ENCODE data around the gene ACBD3. TPM values are rescaled to one million over a fixed set of nuclear protein-coding genes. Genes with fewer than 3 reads are reported as not detected.

The ACBD3 gene
- total RNA-seq, 1 experiment from 2014 or later, result 49.6 TPM

- DNase-seq (ENCODE audit: low read depth), result no peak
Observed at GRCh38 chr1:226134170-226135058, 52.1 kb downstream of the ACBD3 start.

DNA sequence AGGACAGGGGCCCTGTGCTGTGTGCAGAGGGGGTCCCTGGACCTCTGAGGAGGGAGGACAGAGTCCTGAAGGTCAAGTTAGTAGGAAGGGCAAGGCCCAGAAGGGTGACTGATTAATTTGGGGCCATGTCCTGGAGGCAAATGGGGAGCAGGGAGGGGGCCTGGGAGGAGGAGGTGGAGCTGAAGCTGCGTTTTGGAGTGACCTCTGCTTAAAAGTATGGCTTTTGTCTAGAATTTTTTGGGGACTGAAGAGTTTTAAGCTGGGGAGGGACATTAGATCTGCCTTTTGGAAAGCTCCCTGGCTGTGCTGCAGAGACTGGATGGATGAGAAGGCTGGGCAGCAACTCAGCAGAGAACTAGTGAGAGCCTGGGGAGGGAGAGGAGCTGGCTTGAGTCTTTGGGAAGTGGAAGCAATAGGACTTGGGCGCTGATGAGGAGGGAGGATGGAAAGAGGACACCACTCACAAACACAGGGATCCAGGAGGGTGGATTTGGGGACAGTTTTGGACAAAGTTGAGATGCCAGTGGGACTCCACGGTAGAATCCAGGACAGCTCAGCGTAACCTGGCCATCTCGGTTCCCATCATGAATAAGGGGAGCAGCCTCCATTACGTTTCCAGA lies 52.9 kb downstream of the ACBD3 start:
- DNase-seq (ENCODE audit: low read depth), result no peak

GRCh38 chr1:226132728-226133503 lies 53.6 kb downstream of the ACBD3 start:
- no peak for DNase-seq (ENCODE audit: low read depth)

- no peak for DNase-seq (ENCODE audit: low read depth)
Observed at GRCh38 chr1:226131639-226132038, 54.9 kb downstream of the ACBD3 start.

DNA sequence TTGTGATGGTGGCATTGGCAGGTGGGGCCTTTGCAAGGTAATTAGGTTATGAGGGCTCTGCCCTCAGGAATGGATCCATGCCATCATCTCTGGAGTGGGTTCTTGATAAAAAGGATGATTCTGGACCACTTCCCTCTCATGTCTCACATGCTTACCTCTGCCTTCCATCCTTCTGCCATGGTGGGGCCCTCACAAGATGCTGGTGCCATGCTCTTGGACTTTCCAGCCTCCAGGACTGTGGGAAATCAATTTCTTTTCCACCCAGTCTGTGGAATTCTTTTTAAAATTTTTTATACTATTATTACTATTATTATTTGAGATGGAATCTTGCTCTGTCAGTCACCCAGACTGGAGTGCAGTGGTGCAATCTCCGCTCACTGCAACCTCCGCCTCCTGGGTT lies 57.3 kb downstream of the ACBD3 start:
- no peak for DNase-seq (ENCODE audit: low read depth)

GRCh38 chr1:226128487-226129075 lies 58.0 kb downstream of the ACBD3 start:
- peak; percentile 69 for DNase-seq (ENCODE audit: low read depth)

GRCh38 chr1:226126824-226127569 lies 59.5 kb downstream of the ACBD3 start:
- no peak for DNase-seq (ENCODE audit: low read depth)

- DNase-seq (ENCODE audit: low read depth), result no peak
Observed at GRCh38 chr1:226125831-226126230, 60.7 kb downstream of the ACBD3 start.

DNA sequence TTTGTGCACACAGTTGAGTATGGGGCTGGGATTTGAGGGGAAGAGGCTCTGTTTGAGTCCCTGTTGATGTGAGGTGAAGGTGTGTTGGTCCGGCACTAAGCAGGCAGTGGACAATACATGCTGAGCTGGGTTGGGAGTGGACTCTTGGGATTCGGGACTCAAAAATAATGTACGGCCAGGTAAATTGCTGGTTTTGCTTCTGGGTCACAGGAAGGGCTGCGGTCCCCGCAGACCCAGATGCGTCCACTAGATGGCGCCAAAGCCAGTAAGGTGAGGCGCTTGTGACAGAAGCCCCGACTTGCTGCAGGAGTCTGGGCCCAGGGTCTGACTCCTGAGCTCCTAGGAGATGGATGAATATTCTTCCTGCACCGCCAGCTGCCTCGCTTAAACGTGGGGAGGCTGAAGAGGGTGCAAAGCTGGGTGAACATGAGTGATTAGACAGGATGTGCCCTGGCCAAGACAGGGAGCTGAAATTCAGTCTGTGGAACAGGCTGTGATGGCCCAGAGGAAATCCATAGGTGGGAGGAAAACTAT lies 61.4 kb downstream of the ACBD3 start:
- DNase-seq (ENCODE audit: low read depth), result peak; percentile 56

GRCh38 chr1:226123591-226124471 lies 62.7 kb downstream of the ACBD3 start:
- no peak for DNase-seq (ENCODE audit: low read depth)

- no peak for DNase-seq (ENCODE audit: low read depth)
Observed at GRCh38 chr1:226123212-226123560, 63.4 kb downstream of the ACBD3 start.

DNA sequence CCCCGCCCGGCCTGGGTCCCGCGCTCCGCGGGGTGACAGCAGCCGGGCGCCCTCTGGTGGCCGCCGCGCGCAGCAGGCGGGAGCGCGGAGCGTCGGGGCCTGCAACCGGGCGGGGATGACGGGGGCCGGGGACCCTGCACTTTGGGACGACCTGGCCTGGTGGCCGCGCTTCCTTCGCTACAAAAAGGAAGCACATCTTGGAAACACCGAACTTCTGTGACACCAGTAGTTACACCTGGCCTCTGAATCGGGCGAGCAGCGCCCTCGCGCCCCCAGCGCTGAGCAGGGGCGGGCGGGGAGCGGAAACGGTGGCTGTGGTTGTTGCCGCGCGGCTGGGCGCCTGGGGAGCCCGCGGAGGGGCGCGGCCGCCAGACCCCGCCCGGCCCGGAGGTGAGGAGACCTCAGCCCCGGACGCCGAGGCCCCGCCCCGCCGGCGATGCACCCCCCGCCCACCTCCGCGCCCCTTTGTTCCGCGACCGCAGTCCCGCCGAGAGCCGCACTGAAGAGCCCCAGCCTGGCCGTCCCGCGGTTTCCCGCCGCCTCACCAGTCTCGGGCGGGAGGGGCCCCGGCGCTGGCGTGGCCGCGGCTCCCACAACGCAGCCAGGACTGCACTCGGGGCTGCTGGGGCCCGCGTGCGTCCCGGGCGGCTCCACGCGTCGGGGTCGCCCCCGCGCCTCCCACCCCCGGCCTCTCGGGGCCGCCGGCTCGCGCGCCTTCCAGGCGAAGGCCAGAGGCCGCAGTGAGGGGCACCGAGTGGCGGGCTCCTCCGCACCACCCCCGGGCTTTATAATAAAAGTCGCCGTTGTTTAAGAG lies 64.7 kb downstream of the ACBD3 start:
- DNase-seq (ENCODE audit: low read depth), result peak; percentile 27

DNA sequence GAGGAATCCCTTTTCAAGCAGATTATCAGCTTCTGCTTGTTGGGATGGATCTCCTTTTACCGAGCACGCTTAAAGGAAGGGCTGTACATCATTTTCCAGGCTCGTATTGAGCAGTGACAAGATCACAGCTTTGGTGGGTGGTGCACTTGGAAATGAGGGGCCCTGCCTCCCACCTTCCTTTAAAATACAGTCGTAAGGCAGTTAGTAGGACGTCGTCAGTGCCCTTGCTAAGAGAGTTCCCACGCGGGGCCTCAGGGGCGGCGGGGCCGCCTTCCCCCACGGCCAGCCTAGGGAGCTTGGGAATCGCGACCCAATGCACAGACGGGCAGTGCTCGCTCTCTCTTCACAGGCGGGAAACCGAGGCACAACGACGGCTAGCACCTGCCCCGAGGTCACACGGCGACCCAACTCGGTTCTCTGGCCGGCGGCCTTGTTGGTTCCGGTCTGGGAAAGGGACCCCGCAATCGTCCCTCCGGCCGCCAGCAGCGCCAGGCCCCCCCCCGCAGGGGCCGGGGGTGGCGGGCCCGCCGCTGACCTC lies 65.4 kb downstream of the ACBD3 start:
- DNase-seq (ENCODE audit: low read depth), result no peak

GRCh38 chr1:226120398-226120797 lies 66.1 kb downstream of the ACBD3 start:
- no peak for DNase-seq (ENCODE audit: low read depth)

GRCh38 chr1:226119169-226119568 lies 67.4 kb downstream of the ACBD3 start:
- DNase-seq (ENCODE audit: low read depth), result no peak

DNA sequence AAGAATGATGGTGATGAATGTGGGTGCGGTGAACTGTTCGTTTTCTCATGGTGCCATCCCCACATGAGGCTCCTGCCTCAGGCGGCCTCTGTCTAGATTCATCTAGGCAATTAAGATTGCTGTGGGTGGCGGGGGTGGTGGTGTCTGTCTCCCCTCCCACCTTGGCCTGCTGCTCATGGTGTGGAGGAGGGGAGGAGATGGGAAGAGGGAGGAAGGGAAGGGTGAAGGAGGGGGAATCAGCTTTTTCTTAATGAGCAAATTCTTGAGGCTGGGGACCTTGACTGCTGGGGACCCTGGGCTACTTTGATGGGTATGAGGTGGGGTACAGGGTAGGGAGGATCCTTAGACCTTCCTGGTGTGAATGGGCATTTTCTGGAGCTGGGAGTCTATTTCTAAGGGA lies 68.2 kb downstream of the ACBD3 start:
- no peak for DNase-seq (ENCODE audit: low read depth)

DNA sequence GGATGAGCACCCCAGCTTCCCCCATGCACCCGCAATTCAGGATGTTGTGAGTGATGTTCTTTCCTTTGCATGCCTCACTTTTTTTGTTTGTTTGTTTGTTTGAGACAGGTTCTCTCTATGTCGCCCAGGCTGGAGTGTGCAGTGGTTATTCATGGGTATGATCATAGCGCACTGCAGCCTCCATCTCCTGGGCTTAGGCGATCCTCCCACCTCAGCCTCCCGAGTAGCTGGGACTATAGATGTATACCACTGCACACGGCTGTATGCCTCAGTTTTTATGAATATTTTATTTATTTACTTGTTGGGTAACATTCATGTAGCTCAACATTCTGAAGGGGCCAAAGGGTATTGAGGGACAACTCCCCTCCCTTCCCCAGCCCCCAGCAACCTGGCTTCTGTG lies 69.2 kb downstream of the ACBD3 start:
- DNase-seq (ENCODE audit: low read depth), result no peak

DNA sequence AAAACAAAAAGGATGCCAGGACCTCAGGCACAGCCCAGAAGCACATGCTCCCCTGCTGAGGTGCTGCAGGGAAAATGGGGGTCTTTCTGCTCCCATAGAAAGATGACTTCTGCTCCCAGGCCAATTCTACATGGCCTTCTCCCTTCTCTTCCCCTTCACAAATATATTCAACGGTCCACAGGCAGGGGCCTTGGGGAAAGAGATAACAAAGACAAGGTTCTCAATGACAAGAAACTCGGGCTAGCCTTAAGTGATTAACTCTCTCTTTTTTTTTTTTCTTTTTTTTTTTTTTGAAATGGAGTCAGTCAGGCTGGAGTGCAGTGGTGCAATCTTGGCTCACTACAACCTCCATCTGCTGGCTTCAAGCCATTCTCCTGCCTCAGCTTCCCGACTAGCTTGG lies 69.9 kb downstream of the ACBD3 start:
- DNase-seq (ENCODE audit: low read depth), result no peak

DNA sequence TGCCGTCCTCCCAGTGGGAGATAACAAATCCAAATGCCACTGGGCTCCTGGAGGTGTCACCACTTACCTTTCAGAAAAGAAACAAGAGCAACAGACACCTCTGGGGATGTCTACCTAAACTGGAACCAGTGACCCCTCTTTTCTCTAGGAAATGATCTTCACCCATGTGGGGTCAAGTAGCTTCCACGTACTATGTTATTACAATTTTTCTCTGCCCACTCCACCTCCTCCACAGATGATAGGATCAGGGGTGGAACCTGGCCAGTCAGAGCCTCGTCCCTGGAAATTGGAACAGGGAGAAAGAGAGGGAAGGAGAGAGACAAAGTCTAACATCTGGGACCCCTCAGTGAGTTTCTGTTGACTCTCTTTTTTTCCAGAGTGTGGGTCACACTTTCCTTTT lies 73.9 kb downstream of the ACBD3 start:
- no peak for DNase-seq (ENCODE audit: low read depth)
